RPMI7951 (cell line): ENCODE results near the gene PSMB10. TPM values are rescaled to one million over a fixed set of nuclear protein-coding genes. Genes with fewer than 3 reads are reported as not detected.
A peak's percentile ranks its signal among the peaks of the same experiment; 100 is the strongest.
"Not testable (repeated sequence)": the region's sequence is repeated elsewhere in the genome, so short reads cannot be mapped to it uniquely, and the experiment has no call there.

Experiments used
- DNase-seq: peaks from one replicate; pipeline ENCODE4 v3.0.0-alpha.2; 2012; ENCODE audit warnings: low read depth
- total RNA-seq: library from RNA; depleted of rRNA; stranded (reverse); fragments of >200 nt; shearing (Covaris generic); gene quantifications from 2 replicates; pipeline ENCODE4 v1.2.3, GENCODE V29; 2014

The PSMB10 gene
- total RNA-seq, 1 experiment from 2014 or later = 75.7 TPM

- DNase-seq = no peak
These were observed 6.0 kb upstream of the PSMB10 start for GRCh38 chr16:67942510-67943255.

- DNase-seq = peak; percentile 31
These were observed 5.5 kb upstream of the PSMB10 start for GRCh38 chr16:67942200-67942509.

GRCh38 chr16:67941469-67942199, 5.0 kb upstream of the PSMB10 start:
- DNase-seq = no peak

DNA sequence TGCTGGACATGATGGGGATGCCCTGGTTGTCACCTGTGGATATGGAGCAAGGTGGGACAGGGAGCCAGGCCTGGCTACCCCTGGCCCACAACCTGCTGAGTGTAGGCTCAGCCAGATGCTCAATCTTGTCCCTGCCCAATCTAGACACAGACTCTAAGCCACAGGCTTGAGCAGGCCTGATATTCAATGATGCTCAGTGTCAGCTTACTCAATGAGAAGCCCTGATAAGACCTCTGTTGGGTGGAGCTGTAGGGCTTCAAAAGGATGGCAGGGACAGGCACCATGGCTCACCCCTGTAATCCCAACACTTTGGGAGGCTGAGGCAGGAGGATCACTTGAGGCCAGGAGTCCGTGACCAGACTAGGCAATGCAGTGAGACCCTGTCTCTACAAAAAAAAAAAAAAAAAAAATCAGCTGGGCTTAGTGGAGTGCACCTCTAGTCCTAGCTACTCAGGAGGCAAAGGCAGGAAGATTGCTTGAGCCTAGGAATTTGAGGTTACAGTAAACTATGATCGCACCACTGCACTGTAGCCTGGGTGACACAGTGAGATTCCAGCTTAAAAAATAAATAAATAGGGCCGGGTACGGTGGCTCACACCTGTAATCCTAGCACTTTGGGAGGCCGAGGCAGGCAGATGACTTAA, 3.9 kb upstream of the PSMB10 start:
- DNase-seq = no peak

- DNase-seq = no peak
These were observed 3.1 kb upstream of the PSMB10 start for GRCh38 chr16:67939507-67940445.

GRCh38 chr16:67937713-67938112, 1.1 kb upstream of the PSMB10 start:
- not testable (repeated sequence) for DNase-seq

DNA sequence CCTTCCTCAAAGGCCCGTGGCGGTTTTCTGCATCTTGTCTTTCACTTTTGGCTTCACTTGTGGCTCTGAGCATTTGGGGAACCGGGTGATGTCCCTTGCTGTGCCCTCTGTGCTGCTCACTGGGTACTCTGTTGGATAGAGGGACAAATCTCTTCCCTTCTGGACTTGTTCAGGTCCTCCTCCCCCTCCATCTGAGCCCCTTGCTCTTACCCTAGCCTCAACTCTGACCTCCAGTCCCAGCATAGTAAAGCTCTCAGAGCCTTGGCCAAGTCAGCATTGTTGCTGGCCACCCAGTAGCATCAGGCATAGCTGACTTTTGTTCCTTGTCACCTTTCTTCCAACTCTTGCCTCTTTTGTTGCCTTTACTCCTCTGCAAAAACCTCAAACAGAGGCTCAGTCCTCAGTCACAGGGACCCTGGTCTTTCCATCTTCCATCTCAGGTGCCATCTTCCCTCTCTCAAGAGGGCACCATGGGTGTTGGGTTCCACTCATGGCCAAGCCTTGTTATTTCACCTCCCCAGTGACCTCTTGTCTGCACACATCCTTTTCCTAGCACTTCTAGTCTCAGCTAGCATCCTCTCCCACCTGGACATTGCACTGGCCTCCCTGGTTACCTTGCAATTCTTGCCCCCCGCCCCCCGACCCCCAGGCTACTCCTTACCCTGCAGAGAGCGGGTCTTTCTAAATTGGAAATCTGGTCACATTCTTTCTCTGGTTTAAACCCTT, 393 bp upstream of the PSMB10 start:
- peak; percentile 81 for DNase-seq

GRCh38 chr16:67935402-67936123, 1.1 kb downstream of the PSMB10 start:
- peak; percentile 88 for DNase-seq

GRCh38 chr16:67935101-67935401, 1.6 kb downstream of the PSMB10 start:
- DNase-seq = no peak

- no peak for DNase-seq
These were observed 2.1 kb downstream of the PSMB10 start for GRCh38 chr16:67934306-67935100.

GRCh38 chr16:67933805-67934204, 2.8 kb downstream of the PSMB10 start:
- DNase-seq = no peak

- DNase-seq = no peak
These were observed 4.2 kb downstream of the PSMB10 start for GRCh38 chr16:67932462-67932840.

DNA sequence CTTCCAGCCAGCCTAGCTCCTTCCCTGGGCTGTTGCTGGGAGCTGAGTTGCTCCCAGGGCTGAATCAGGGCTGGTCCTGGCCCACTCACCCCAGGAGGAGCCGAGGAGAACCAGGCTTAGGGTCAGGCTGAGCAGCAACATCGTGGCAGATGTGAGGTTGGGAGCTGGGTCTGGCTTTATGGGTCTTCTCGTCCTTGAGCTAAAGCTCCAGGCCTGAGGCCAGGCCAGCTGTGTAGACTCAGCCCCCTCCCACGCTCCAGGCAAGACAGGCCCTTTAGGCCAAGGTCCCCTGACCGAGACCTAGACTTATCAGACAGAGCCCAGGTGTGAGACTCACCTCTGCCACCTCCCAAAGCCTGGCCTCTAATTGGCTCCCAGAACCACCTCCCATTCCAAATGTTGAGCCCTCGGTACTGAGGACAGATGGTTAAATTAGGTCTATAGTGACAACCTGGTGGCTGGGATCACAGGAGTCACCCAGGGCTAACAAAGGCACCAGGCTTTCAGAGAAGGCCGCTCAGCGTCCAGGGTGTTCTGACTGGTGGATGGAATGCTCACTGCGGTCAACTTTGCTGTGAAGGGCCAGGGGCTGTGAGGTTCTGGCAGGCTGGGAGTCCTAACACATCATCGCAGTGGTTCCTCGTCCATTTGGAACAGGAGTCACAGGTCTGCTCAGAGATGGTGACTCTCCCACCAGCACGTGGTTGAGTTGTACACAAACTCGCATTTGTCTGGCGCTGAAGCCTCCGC, 4.8 kb downstream of the PSMB10 start, which contains the start of gene CTRL:
CTRL (minus strand) TSS at position 151 of the 750 bp plus-strand sequence; CDS start at position 141, 10 bp downstream.
- DNase-seq = no peak

DNA sequence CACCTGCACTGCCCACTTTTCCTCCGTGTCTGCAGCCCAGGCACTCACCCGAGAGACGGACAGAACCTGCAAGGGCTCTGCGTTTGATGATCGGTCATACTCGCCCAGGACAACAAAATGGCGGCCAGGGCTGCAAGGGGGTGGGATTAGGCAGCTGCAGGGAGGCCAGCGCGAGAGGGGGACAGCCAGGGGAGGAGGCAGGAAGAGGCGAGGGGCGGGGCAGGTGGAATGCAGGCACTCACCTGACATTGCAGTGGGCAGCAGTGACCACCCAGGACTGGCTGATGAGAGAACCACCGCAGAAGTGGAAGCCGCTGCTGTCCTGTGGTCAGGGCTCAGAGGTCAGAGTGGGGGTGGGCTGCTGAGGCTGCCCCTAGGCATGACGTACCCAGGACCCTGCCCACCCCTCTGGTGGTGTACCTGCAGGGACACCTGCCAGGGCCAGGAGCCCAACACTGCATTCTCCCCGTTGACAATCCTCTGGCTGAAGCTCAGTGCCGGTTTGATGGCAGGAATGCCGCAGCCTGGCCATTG, 5.9 kb downstream of the PSMB10 start:
- DNase-seq = no peak

DNA sequence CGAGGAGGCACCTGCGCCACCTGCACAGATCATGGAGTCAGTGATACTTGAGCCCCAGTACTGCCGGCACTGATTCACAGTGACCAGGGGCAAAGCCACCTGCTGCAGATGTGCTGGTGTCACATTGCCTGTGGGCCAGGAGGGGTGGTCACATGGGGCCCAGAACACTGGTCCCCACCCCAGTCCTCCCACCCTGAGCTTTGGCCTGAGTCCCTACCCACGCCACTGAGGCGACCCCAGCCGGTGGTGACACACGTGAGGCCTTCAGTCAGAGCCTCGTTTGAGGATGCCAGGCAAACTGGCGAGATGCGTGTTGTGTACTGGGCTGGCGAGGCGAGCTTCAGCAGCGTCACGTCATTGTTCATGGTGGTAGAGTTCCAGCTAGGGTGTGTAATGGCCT, 6.5 kb downstream of the PSMB10 start:
- no peak for DNase-seq

GRCh38 chr16:67928561-67929364, 7.9 kb downstream of the PSMB10 start:
- DNase-seq = peak; percentile 52

DNA sequence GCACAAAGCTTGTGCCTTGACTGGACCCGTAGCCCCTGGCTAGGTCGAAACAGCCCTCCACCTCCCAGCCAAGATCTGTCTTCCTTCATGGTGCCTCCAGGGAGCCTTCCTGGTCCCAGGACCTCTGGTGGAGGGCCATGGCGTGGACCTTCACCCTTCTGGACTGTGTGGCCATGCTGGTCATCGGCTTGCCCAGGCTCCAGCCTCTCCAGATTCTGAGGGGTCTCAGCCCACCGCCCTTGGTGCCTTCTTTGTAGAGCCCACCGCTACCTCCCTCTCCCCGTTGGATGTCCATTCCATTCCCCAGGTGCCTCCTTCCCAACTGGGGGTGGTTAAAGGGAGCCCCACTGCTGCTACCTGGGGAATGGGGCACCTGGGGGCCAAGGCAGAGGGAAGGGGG, 8.5 kb downstream of the PSMB10 start:
- DNase-seq = no peak
